ENCODE data around the gene BMP2.

Gene BMP2

GRCh38 chr20:6767126-6767535 is 355 bp upstream of the BMP2 start:
- FAIRE-seq, result no peak
- no peak for DNase-seq (ENCODE audit: insufficient read length, low spot score)

GRCh38 chr20:6768228-6769140 is 998 bp downstream of the BMP2 start:
- DNase-seq (ENCODE audit: insufficient read length, low spot score) (no peak), FAIRE-seq (no peak)

- no peak for FAIRE-seq
- DNase-seq (ENCODE audit: insufficient read length, low spot score), result no peak
These were observed 2.7 kb downstream of the BMP2 start for GRCh38 chr20:6769903-6770785.

- DNase-seq (ENCODE audit: insufficient read length, low spot score), result no peak
- FAIRE-seq, result no peak
These were observed 3.3 kb downstream of the BMP2 start for GRCh38 chr20:6770786-6771100.

- DNase-seq (ENCODE audit: insufficient read length, low spot score) (no peak), FAIRE-seq (no peak)
These were observed 13.1 kb downstream of the BMP2 start for GRCh38 chr20:6780433-6781190.

GRCh38 chr20:6783752-6784151 is 16.3 kb downstream of the BMP2 start:
- DNase-seq (ENCODE audit: insufficient read length, low spot score) (no peak), FAIRE-seq (no peak)

- FAIRE-seq (no peak), DNase-seq (ENCODE audit: insufficient read length, low spot score) (no peak)
These were observed 16.7 kb downstream of the BMP2 start for GRCh38 chr20:6784210-6784631.

- FAIRE-seq, result no peak
- DNase-seq (ENCODE audit: insufficient read length, low spot score), result no peak
These were observed 17.3 kb downstream of the BMP2 start for GRCh38 chr20:6784767-6785166.

- DNase-seq (ENCODE audit: insufficient read length, low spot score) (no peak), FAIRE-seq (no peak)
These were observed 19.1 kb downstream of the BMP2 start for GRCh38 chr20:6786548-6786947.

GRCh38 chr20:6792789-6793188 is 25.3 kb downstream of the BMP2 start:
- no peak for DNase-seq (ENCODE audit: insufficient read length, low spot score)
- no peak for FAIRE-seq

GRCh38 chr20:6802227-6802626 is 34.7 kb downstream of the BMP2 start:
- DNase-seq (ENCODE audit: insufficient read length, low spot score) (no peak), FAIRE-seq (no peak)

- no peak for DNase-seq (ENCODE audit: insufficient read length, low spot score)
- no peak for FAIRE-seq
These were observed 38.8 kb downstream of the BMP2 start for GRCh38 chr20:6806275-6806674.

GRCh38 chr20:6811262-6812035 is 44.0 kb downstream of the BMP2 start:
- DNase-seq (ENCODE audit: insufficient read length, low spot score) (no peak), FAIRE-seq (no peak)

- DNase-seq (ENCODE audit: insufficient read length, low spot score) (no peak), FAIRE-seq (no peak)
These were observed 45.0 kb downstream of the BMP2 start for GRCh38 chr20:6812530-6812929.

- DNase-seq (ENCODE audit: insufficient read length, low spot score), result no peak
- FAIRE-seq, result no peak
These were observed 47.5 kb downstream of the BMP2 start for GRCh38 chr20:6814945-6815344.

GRCh38 chr20:6818033-6818808 is 50.7 kb downstream of the BMP2 start:
- DNase-seq (ENCODE audit: insufficient read length, low spot score) (no peak), FAIRE-seq (no peak)

GRCh38 chr20:6819599-6819998 is 52.1 kb downstream of the BMP2 start:
- FAIRE-seq (no peak), DNase-seq (ENCODE audit: insufficient read length, low spot score) (no peak)

GRCh38 chr20:6824401-6824800 is 56.9 kb downstream of the BMP2 start:
- DNase-seq (ENCODE audit: insufficient read length, low spot score) (no peak), FAIRE-seq (no peak)

GRCh38 chr20:6827472-6827871 is 60.0 kb downstream of the BMP2 start:
- DNase-seq (ENCODE audit: insufficient read length, low spot score), result no peak
- FAIRE-seq, result no peak

Measured in HTR-8/SVneo (cell line).